Natural killer cell (primary cell): Measurements from ENCODE around the gene GPR146. TPM values are rescaled to one million over a fixed set of nuclear protein-coding genes. Genes with fewer than 3 reads are reported as not detected.
A peak's percentile ranks its signal among the peaks of the same experiment; 100 is the strongest.

ENCODE experiments used
- ATAC-seq, 3 donors: fragments of 150-1000 bp in 2 of 3; fragments of 200-7000 bp in 1 of 3; cut with Tn5 transposase; 1 replicate in 1 of 3; 2 replicates in 2 of 3; pipeline ENCODE4 v1.10.0; 2021; ENCODE audit warnings: mild to moderate bottlenecking in 2 of 3, moderate library complexity in 2 of 3
- DNase-seq, 2 donors: peaks; one replicate each; pipeline versions ENCODE4 v3.0.0 to v3.0.0-alpha.2; 2013 to 2021; ENCODE audit warnings: mixed read lengths in 1 of 2
- H3K27ac ChIP-seq: one replicate; pipeline ENCODE4 v1.5.1; 2013; ENCODE audit warnings: mild to moderate bottlenecking, low read length
- H3K27me3 ChIP-seq: one replicate; pipeline ENCODE4 v1.6.1; 2013; ENCODE audit warnings: low read length; ENCODE audit not compliant: control insufficient read depth, insufficient read depth
- H3K36me3 ChIP-seq: one replicate; pipeline ENCODE4 v1.6.1; 2013; ENCODE audit warnings: low read length; ENCODE audit not compliant: control insufficient read depth, insufficient read depth
- H3K4me1 ChIP-seq: one replicate; pipeline ENCODE4 v1.6.1; 2013; ENCODE audit warnings: low read length; ENCODE audit not compliant: control insufficient read depth, insufficient read depth
- H3K4me3 ChIP-seq: one replicate; pipeline ENCODE4 v1.5.1; 2013; ENCODE audit warnings: low read length
- H3K9me3 ChIP-seq: one replicate; pipeline ENCODE4 v1.6.1; 2013; ENCODE audit warnings: low read length; ENCODE audit not compliant: control insufficient read depth, insufficient read depth
- H3K27ac Mint-ChIP-seq, 2 donors: one replicate each; pipeline ENCODE4 v1.8.0; 2022; ENCODE audit warnings: mild to moderate bottlenecking in 2 of 2, mixed read lengths in 2 of 2, moderate library complexity in 1 of 2
- H3K27me3 Mint-ChIP-seq, 2 donors: one replicate each; pipeline ENCODE4 v1.8.0; 2022; ENCODE audit warnings: low read depth in 2 of 2, mixed read lengths in 2 of 2
- H3K36me3 Mint-ChIP-seq: one replicate; pipeline ENCODE4 v1.8.0; 2022; ENCODE audit warnings: mixed read lengths
- H3K4me1 Mint-ChIP-seq, 2 donors: one replicate each; pipeline ENCODE4 v1.8.0; 2022; ENCODE audit warnings: mixed read lengths in 2 of 2
- H3K4me3 Mint-ChIP-seq: one replicate; pipeline ENCODE4 v1.8.0; 2022; ENCODE audit warnings: mild to moderate bottlenecking, moderate library complexity, mixed read lengths
- H3K9me3 Mint-ChIP-seq, 2 donors: one replicate each; pipeline ENCODE4 v1.8.0; 2022; ENCODE audit warnings: mixed read lengths in 2 of 2
- CTCF ChIP-seq: fragments of 200-600 bp; IDR thresholded peaks from one replicate; pipeline ENCODE4 v1.8.0; 2022; ENCODE audit warnings: antibody characterized with exemption
- WGBS: methylation state at CpG from one replicate; pipeline ENCODE4 v1.1.7; 2013; ENCODE audit warnings: missing lambda C conversion rate; ENCODE audit not compliant: insufficient coverage; 5-methylcytosine and 5-hydroxymethylcytosine counted together
- intact Hi-C: fragments of 100-400 bp; cut with micrococcal nuclease; formaldehyde crosslinking; loops from one replicate; pipeline ENCODE4 v1.14.2; 2022
- total RNA-seq, 4 donors: library from RNA; stranded (reverse); fragments of 120-200 nt in 1 of 4; gene quantifications; one replicate each; pipeline versions ENCODE4 v1.2.3 to v1.2.4, GENCODE V29; 2013 to 2022

Gene GPR146
- total RNA-seq = 1 to 10 TPM; 2.3 to 4.5 (median 2.5) TPM
- total RNA-seq (2013) = 0.63 TPM

DNA sequence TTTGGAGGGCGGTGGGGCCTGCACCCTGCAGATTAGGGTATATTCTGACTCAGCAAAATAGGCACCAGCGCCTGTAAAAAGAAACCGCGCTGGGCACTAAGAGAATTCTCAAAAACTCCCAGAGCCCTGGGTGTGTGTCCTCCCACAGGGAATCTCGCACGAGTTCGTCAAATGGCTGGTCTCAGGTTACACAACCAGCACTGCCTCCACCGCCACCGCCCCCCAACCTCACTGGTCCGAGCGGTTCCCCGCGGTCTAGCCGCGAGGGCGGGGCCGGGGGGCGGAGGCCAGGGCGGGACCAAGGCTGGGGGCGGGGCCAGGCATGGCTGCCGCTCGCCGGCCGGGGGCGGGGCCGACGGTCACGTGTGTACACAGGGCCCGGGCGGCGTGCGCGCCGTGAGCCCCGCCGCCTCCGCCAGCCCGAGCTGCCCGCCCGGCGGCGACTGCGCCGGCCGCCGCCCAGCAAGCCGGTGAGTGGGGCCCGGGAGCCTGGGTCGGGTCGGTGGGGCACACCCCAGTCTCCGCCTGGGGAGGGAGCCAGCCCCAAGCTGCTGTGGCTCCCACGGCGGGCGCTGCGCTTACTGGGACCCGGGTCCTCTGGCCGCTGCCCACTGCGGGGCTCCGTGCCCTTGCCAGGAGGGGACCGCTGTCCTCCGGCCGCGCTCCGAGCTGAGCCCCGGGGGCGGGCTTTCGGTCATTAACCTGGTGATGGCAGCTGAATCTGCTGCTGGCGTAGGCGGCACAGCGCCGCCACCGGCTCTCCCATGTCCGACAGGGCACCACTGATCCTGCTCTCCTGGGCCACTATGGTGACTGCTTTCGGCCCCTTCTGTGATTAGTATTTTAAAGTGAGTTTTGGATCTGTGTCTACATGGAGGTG, at the start of gene GPR146:
GPR146 (plus strand) TSS at position 358 of the 880 bp plus-strand sequence. CDS start 12,970 bp downstream, outside the sequence.
- under 1% methylated on average over 74 of the region's 74 CpGs for WGBS
- H3K4me1 Mint-ChIP-seq = peaks cover 39 to 47% of the 10 kb centered on the region in 2 donors

GRCh38 chr7:994592-995308, 49.6 kb upstream of the GPR146 start:
- DNase-seq (no peak), ATAC-seq (no peak)
- H3K9me3 Mint-ChIP-seq = no peaks in the 10 kb centered on the region
- H3K27ac Mint-ChIP-seq = no peak overlapping the region
- H3K27me3 Mint-ChIP-seq = no peaks in the 10 kb centered on the region
- Histone ChIP-seq H3K36me3 (no peaks in the 10 kb centered on the region), H3K9me3 (no peaks in the 10 kb centered on the region), H3K27me3 (no peaks in the 10 kb centered on the region), H3K27ac (no peak overlapping the region), H3K4me1 (peaks cover 26% of the 10 kb centered on the region), H3K4me3 (no peak overlapping the region)
- H3K4me1 Mint-ChIP-seq = peaks cover 5 to 8% of the 10 kb centered on the region in 2 donors
- WGBS = 82% methylated on average over 28 of the region's 28 CpGs
- H3K36me3 Mint-ChIP-seq = no peaks in the 10 kb centered on the region
- no peak for TF ChIP-seq CTCF
- no peak overlapping the region for H3K4me3 Mint-ChIP-seq
- intact Hi-C loops = no loop called here

More for the DNA sequence above, at the start of gene GPR146:
- Histone ChIP-seq H3K36me3 (no peaks in the 10 kb centered on the region), H3K27me3 (peaks cover 9% of the 10 kb centered on the region), H3K9me3 (no peaks in the 10 kb centered on the region), H3K4me3 (peak within 1 kb of the TSS; percentile 49), H3K27ac (peak within 1 kb of the TSS; percentile 23), H3K4me1 (peaks cover 59% of the 10 kb centered on the region)
- ATAC-seq (peak; percentile 69 to 94 (median 80)), DNase-seq (peak; percentile 86 to 93)
- Mint-ChIP-seq H3K27me3 (peaks cover 0 to 9% of the 10 kb centered on the region in 2 donors), H3K9me3 (no peaks in the 10 kb centered on the region), H3K36me3 (no peaks in the 10 kb centered on the region), H3K27ac (peak within 1 kb of the TSS; percentile 54 to 58), H3K4me3 (peak within 1 kb of the TSS; percentile 90)
- intact Hi-C loops = loop anchor here (1.0 to 5.0 kb wide), 2 partner anchors 10 to 122 kb away; no protein-coding TSS in a partner anchor
- TF ChIP-seq CTCF = peak; percentile 62

- no peak overlapping the region for H3K27ac Mint-ChIP-seq
- Histone ChIP-seq H3K36me3 (no peaks in the 10 kb centered on the region), H3K9me3 (no peaks in the 10 kb centered on the region), H3K4me1 (peaks cover 26% of the 10 kb centered on the region), H3K4me3 (no peak overlapping the region), H3K27me3 (no peaks in the 10 kb centered on the region), H3K27ac (no peak overlapping the region)
- DNase-seq (no peak), ATAC-seq (no peak)
- H3K9me3 Mint-ChIP-seq = no peaks in the 10 kb centered on the region
- H3K27me3 Mint-ChIP-seq = no peaks in the 10 kb centered on the region
- H3K36me3 Mint-ChIP-seq = no peaks in the 10 kb centered on the region
- peaks cover 5 to 10% of the 10 kb centered on the region in 2 donors for H3K4me1 Mint-ChIP-seq
- WGBS = 88% methylated on average over 14 of the region's 14 CpGs
- no peak for TF ChIP-seq CTCF
- intact Hi-C loops = no loop called here
- H3K4me3 Mint-ChIP-seq = no peak overlapping the region
These were observed 48.8 kb upstream of the GPR146 start for GRCh38 chr7:995571-995970.
